Smooth muscle cell (in vitro differentiated cells): ENCODE data around the gene TMPRSS13. TPM values are rescaled to one million over a fixed set of nuclear protein-coding genes. Genes with fewer than 3 reads are reported as not detected.
"Not testable (repeated sequence)": the region's sequence is repeated elsewhere in the genome, so short reads cannot be mapped to it uniquely, and the experiment has no call there.

Experiments used
- DNase-seq: peaks from one replicate; lab custom pipeline; 2025; ENCODE audit not compliant: unreplicated experiment; lab: John Stamatoyannopoulos, UW
- H2AFZ ChIP-seq: fragments of 200-600 bp; sonication (generic); 2 replicates; pipeline ENCODE4 v1.6.0; 2016; ENCODE audit warnings: antibody characterized with exemption, low read depth, mild to moderate bottlenecking
- H3F3A ChIP-seq: fragments of 200-600 bp; sonication (generic); 2 replicates; pipeline ENCODE4 v1.6.0; 2017; ENCODE audit warnings: antibody characterized with exemption, low read depth
- H3K27ac ChIP-seq: fragments of 200-600 bp; sonication (generic); 2 replicates; pipeline ENCODE4 v1.5.1; 2016; ENCODE audit warnings: low read depth, mild to moderate bottlenecking
- H3K27me3 ChIP-seq: fragments of 200-600 bp; sonication (generic); 2 replicates; pipeline ENCODE4 v1.6.1; 2016; ENCODE audit warnings: low read depth, mild to moderate bottlenecking
- H3K36me3 ChIP-seq: fragments of 200-600 bp; sonication (generic); 2 replicates; pipeline ENCODE4 v1.5.1; 2016; ENCODE audit warnings: low read depth
- H3K4me1 ChIP-seq: fragments of 200-600 bp; sonication (generic); 2 replicates; pipeline ENCODE4 v1.5.1; 2016; ENCODE audit warnings: low read depth
- H3K4me2 ChIP-seq: fragments of 200-600 bp; sonication (generic); 2 replicates; pipeline ENCODE4 v1.6.0; 2016; ENCODE audit warnings: mild to moderate bottlenecking
- H3K4me3 ChIP-seq: fragments of 200-600 bp; sonication (generic); 2 replicates; pipeline ENCODE4 v1.5.1; 2016; ENCODE audit warnings: mild to moderate bottlenecking
- H3K79me2 ChIP-seq: fragments of 200-600 bp; sonication (generic); 2 replicates; pipeline ENCODE4 v1.6.0; 2016; ENCODE audit warnings: low read depth, mild to moderate bottlenecking
- H3K9ac ChIP-seq: fragments of 200-600 bp; sonication (generic); 2 replicates; pipeline ENCODE4 v1.6.0; 2016; ENCODE audit warnings: low read depth
- H3K9me3 ChIP-seq: fragments of 200-600 bp; sonication (generic); replicated peaks from 2 replicates; pipeline ENCODE4 v1.5.1; 2016; ENCODE audit warnings: low read depth
- H4K20me1 ChIP-seq: fragments of 200-600 bp; sonication (generic); 2 replicates; pipeline ENCODE4 v1.6.0; 2016; ENCODE audit warnings: low read depth
- WGBS: methylation state at CpG from one replicate; pipeline ENCODE4 v1.1.7; 2016; ENCODE audit warnings: low lambda C conversion rate; 5-methylcytosine and 5-hydroxymethylcytosine counted together
- polyA plus RNA-seq: library from polyadenylated mRNA; unstranded; fragments of >200 nt; fragmentation: Nextera tagmentation; extraction: Ambion mirVana; gene quantifications from 2 replicates; pipeline ENCODE4 v1.2.1, GENCODE V29; 2016
- total RNA-seq: library from RNA; depleted of rRNA; stranded (reverse); fragments of >200 nt; gene quantifications from 2 replicates; pipeline ENCODE4 v1.2.3, GENCODE V29; 2014
- TF ChIP-seq, protein P1 (sequence below): fragments of 200-600 bp; sonication (generic); IDR thresholded peaks from 2 replicates; pipeline ENCODE4 v1.5.1; 2017; ENCODE audit warnings: borderline replicate concordance, mild to moderate bottlenecking, antibody characterized with exemption; ENCODE audit not compliant: insufficient read depth, poor library complexity, severe bottlenecking

Gene TMPRSS13
- total and polyA plus RNA-seq, 2 experiments from 2014 or later: 0.73 to 1.3 TPM

GRCh38 chr11:117868815-117869561, 60.2 kb downstream of the TMPRSS13 start:
- Histone ChIP-seq H2AFZ (no peak overlapping the region), H4K20me1 (peaks cover 30% of the 10 kb centered on the region), H3F3A (no peaks in the 10 kb centered on the region), H3K9ac (no peak overlapping the region), H3K4me2 (no peak overlapping the region), H3K27me3 (no peaks in the 10 kb centered on the region), H3K9me3 (no peaks in the 10 kb centered on the region), H3K27ac (no peak overlapping the region), H3K4me1 (peaks cover 23% of the 10 kb centered on the region), H3K36me3 (no peaks in the 10 kb centered on the region), H3K4me3 (no peak overlapping the region), H3K79me2 (peaks cover 6% of the 10 kb centered on the region)
- WGBS: 81% methylated on average over 17 of the region's 17 CpGs
- DNase-seq: no peak
- TF ChIP-seq, protein P1, sequence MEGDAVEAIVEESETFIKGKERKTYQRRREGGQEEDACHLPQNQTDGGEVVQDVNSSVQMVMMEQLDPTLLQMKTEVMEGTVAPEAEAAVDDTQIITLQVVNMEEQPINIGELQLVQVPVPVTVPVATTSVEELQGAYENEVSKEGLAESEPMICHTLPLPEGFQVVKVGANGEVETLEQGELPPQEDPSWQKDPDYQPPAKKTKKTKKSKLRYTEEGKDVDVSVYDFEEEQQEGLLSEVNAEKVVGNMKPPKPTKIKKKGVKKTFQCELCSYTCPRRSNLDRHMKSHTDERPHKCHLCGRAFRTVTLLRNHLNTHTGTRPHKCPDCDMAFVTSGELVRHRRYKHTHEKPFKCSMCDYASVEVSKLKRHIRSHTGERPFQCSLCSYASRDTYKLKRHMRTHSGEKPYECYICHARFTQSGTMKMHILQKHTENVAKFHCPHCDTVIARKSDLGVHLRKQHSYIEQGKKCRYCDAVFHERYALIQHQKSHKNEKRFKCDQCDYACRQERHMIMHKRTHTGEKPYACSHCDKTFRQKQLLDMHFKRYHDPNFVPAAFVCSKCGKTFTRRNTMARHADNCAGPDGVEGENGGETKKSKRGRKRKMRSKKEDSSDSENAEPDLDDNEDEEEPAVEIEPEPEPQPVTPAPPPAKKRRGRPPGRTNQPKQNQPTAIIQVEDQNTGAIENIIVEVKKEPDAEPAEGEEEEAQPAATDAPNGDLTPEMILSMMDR: no peak

DNA sequence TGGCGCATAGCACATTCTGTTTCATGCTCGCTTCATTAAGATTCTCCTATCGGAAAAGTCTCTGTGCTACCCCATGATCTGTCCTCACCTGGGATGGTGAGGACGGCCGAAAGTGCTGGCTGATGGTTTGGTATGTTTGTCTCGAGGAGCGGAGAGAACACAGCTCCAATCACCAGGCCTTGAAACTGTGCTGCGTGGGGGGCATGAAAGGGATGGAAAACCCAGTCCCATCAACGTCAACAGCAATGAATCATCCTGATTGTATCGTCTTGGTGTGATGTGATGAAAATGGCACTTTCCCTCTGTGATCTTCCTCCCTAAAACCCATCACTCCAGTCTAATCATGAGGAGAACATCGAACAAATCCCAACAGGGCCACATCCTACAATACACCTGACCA, 61.1 kb downstream of the TMPRSS13 start:
- H3K36me3 ChIP-seq: no peaks in the 10 kb centered on the region
- WGBS: 74% methylated on average over 11 of the region's 11 CpGs
- peaks cover 23% of the 10 kb centered on the region for H3K4me1 ChIP-seq
- no peak overlapping the region for H3K9ac ChIP-seq
- no peak overlapping the region for H3K4me2 ChIP-seq
- H3F3A ChIP-seq: no peaks in the 10 kb centered on the region
- H4K20me1 ChIP-seq: peaks cover 30% of the 10 kb centered on the region
- H3K27ac ChIP-seq: no peak overlapping the region
- TF ChIP-seq, protein P1: no peak
- no peaks in the 10 kb centered on the region for H3K9me3 ChIP-seq
- no peak for DNase-seq
- H3K4me3 ChIP-seq: no peak overlapping the region
- H2AFZ ChIP-seq: no peak overlapping the region
- no peaks in the 10 kb centered on the region for H3K27me3 ChIP-seq
- H3K79me2 ChIP-seq: peaks cover 6% of the 10 kb centered on the region

DNA sequence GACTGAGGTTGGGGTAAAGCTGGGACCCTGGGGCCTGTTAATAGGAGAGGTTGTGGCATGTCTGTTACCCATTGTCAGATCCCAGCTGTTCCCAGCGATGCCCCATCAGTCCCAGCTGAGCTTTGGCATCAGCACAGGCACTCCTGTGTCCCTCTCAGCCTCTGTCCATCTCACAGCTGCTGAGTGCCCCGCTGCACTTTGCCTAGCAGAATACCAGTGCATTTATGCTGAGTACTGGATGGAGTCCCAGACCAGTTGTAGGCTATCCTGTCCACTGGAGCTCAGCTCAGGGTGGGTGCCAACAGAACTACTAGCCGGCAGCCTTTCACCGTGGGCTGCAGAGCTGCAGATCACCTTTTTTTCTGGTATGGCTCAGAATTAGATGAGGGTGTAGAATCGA, 62.7 kb downstream of the TMPRSS13 start:
- Histone ChIP-seq H3K4me2 (no peak overlapping the region), H3K27me3 (no peaks in the 10 kb centered on the region), H3K36me3 (no peaks in the 10 kb centered on the region), H4K20me1 (peaks cover 34% of the 10 kb centered on the region), H3K9ac (no peak overlapping the region), H3K79me2 (peaks cover 12% of the 10 kb centered on the region), H3F3A (no peaks in the 10 kb centered on the region), H2AFZ (no peak overlapping the region), H3K4me1 (peaks cover 29% of the 10 kb centered on the region), H3K9me3 (no peaks in the 10 kb centered on the region), H3K27ac (no peak overlapping the region), H3K4me3 (no peak overlapping the region)
- 92% methylated on average over 5 of the region's 5 CpGs for WGBS
- DNase-seq: no peak
- TF ChIP-seq, protein P1: no peak

- DNase-seq, H3K9ac ChIP-seq, H3F3A ChIP-seq, H3K4me2 ChIP-seq, H3K36me3 ChIP-seq, H3K4me3 ChIP-seq, H2AFZ ChIP-seq, H3K27me3 ChIP-seq, H3K9me3 ChIP-seq, H3K27ac ChIP-seq: not testable (repeated sequence)
- Histone ChIP-seq H3K4me1 (peaks cover 28% of the 10 kb centered on the region), H3K79me2 (peaks cover 12% of the 10 kb centered on the region), H4K20me1 (peaks cover 42% of the 10 kb centered on the region)
- WGBS: 97% methylated on average over 13 of the region's 13 CpGs
These were observed 63.7 kb downstream of the TMPRSS13 start for GRCh38 chr11:117865546-117865945.
